Neural progenitor cell (in vitro differentiated cells): ENCODE measurements around the gene TNFRSF14. TPM values are rescaled to one million over a fixed set of nuclear protein-coding genes. Genes with fewer than 3 reads are reported as not detected.

Source experiments
- DNase-seq: peaks from one replicate; pipeline ENCODE4 v3.0.0-alpha.2; 2016; ENCODE audit warnings: low spot score
- H2AFZ ChIP-seq: fragments of 200-600 bp; sonication (generic); replicated peaks from 2 replicates; pipeline ENCODE4 v1.6.1; 2016; ENCODE audit warnings: antibody characterized with exemption
- H3F3A ChIP-seq: fragments of 200-600 bp; sonication (generic); 2 replicates; pipeline ENCODE4 v1.6.1; 2016; ENCODE audit warnings: antibody characterized with exemption, low read depth
- H3K27ac ChIP-seq: fragments of 200-600 bp; sonication (generic); 2 replicates; pipeline ENCODE4 v1.5.1; 2016; ENCODE audit warnings: mild to moderate bottlenecking
- H3K27me3 ChIP-seq: fragments of 200-600 bp; sonication (generic); 2 replicates; pipeline ENCODE4 v1.6.1; 2016; ENCODE audit warnings: mild to moderate bottlenecking, moderate library complexity
- H3K36me3 ChIP-seq: fragments of 200-600 bp; sonication (generic); 2 replicates; pipeline ENCODE4 v1.5.1; 2016
- H3K4me1 ChIP-seq: fragments of 200-600 bp; sonication (generic); 2 replicates; pipeline ENCODE4 v1.6.1; 2016; ENCODE audit warnings: mixed run types
- H3K4me2 ChIP-seq: fragments of 200-600 bp; sonication (generic); 2 replicates; pipeline ENCODE4 v1.6.1; 2016
- H3K4me3 ChIP-seq: fragments of 200-600 bp; sonication (generic); 2 replicates; pipeline ENCODE4 v1.5.1; 2016
- H3K79me2 ChIP-seq: fragments of 200-600 bp; sonication (generic); 2 replicates; pipeline ENCODE4 v1.6.1; 2016; ENCODE audit warnings: low read depth
- H3K9ac ChIP-seq: fragments of 200-600 bp; sonication (generic); 2 replicates; pipeline ENCODE4 v1.6.1; 2016
- H3K9me3 ChIP-seq: fragments of 200-600 bp; sonication (generic); 2 replicates; pipeline ENCODE4 v1.5.1; 2016; ENCODE audit warnings: low read depth
- H4K20me1 ChIP-seq: fragments of 200-600 bp; sonication (generic); 2 replicates; pipeline ENCODE4 v1.6.1; 2016; ENCODE audit warnings: low read depth
- H3K27ac Mint-ChIP-seq: 3 replicates; pipeline ENCODE4 v1.8.0; 2021; ENCODE audit warnings: mixed read lengths
- H3K27me3 Mint-ChIP-seq: 2 replicates; pipeline ENCODE4 v1.8.0; 2022; ENCODE audit warnings: low read depth, mild to moderate bottlenecking, inconsistent platforms, moderate library complexity, mixed read lengths; ENCODE audit not compliant: insufficient read depth
- H3K36me3 Mint-ChIP-seq: 3 replicates; pipeline ENCODE4 v1.8.0; 2021; ENCODE audit warnings: mixed read lengths
- H3K4me1 Mint-ChIP-seq: 3 replicates; pipeline ENCODE4 v1.8.0; 2021; ENCODE audit warnings: mixed read lengths
- H3K4me3 Mint-ChIP-seq: 3 replicates; pipeline ENCODE4 v1.8.0; 2021; ENCODE audit warnings: mild to moderate bottlenecking, moderate library complexity, mixed read lengths
- H3K9me3 Mint-ChIP-seq: 3 replicates; pipeline ENCODE4 v1.8.0; 2020; ENCODE audit warnings: mixed read lengths
- EZH2 ChIP-seq: fragments of 200-600 bp; sonication (generic); IDR thresholded peaks from 2 replicates; pipeline ENCODE4 v1.6.1; 2017; ENCODE audit warnings: antibody characterized with exemption, mild to moderate bottlenecking, moderate library complexity
- EZH2phosphoT487 ChIP-seq: fragments of 200-600 bp; sonication (generic); IDR thresholded peaks from 2 replicates; pipeline ENCODE4 v1.6.1; 2017; ENCODE audit warnings: antibody characterized with exemption
- total RNA-seq: library from RNA; depleted of rRNA; stranded (reverse); fragments of >200 nt; gene quantifications from 2 replicates; pipeline ENCODE4 v1.2.3, GENCODE V29; 2015; ENCODE audit warnings: low replicate concordance
- TF ChIP-seq, protein P1 (sequence below): fragments of 200-600 bp; sonication (generic); IDR thresholded peaks from 2 replicates; pipeline ENCODE4 v1.5.1; 2017; ENCODE audit warnings: antibody characterized with exemption, mild to moderate bottlenecking

TNFRSF14 gene
- total RNA-seq, 1 donor from 2014 or later: not detected

DNA sequence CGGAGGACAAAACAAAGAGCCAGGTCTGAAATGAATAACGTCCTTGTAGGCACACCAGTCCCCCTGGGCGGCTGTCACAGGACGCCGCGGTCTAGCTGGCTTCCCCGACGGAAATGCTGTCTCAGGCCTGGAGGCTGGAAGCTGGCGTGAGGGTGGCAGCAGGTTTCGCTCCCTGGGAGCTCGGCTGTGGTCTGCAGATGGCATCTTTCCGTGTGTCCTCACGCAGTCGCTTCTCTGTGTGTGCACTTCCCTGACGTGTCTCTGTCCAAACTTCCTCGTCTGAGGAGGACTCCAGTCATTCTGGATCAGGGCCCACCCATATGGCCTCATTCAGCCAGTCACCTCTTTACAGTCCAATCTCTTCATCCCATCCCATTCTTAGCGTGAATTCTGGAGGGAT, 14.2 kb downstream of the TNFRSF14 start:
- no peaks in the 10 kb centered on the region for H3K36me3 Mint-ChIP-seq
- Histone ChIP-seq H3K9me3 (no peaks in the 10 kb centered on the region), H4K20me1 (no peaks in the 10 kb centered on the region), H2AFZ (no peak overlapping the region), H3K4me2 (no peak overlapping the region), H3K4me3 (no peak overlapping the region), H3K27me3 (no peaks in the 10 kb centered on the region), H3F3A (no peaks in the 10 kb centered on the region), H3K36me3 (no peaks in the 10 kb centered on the region), H3K27ac (no peak overlapping the region), H3K79me2 (no peaks in the 10 kb centered on the region), H3K4me1 (no peaks in the 10 kb centered on the region), H3K9ac (no peak overlapping the region)
- no peak for DNase-seq
- H3K27me3 Mint-ChIP-seq: peaks cover 6% of the 10 kb centered on the region
- no peaks in the 10 kb centered on the region for H3K4me1 Mint-ChIP-seq
- TF ChIP-seq EZH2 (no peak), EZH2phosphoT487 (no peak)
- TF ChIP-seq, protein P1, sequence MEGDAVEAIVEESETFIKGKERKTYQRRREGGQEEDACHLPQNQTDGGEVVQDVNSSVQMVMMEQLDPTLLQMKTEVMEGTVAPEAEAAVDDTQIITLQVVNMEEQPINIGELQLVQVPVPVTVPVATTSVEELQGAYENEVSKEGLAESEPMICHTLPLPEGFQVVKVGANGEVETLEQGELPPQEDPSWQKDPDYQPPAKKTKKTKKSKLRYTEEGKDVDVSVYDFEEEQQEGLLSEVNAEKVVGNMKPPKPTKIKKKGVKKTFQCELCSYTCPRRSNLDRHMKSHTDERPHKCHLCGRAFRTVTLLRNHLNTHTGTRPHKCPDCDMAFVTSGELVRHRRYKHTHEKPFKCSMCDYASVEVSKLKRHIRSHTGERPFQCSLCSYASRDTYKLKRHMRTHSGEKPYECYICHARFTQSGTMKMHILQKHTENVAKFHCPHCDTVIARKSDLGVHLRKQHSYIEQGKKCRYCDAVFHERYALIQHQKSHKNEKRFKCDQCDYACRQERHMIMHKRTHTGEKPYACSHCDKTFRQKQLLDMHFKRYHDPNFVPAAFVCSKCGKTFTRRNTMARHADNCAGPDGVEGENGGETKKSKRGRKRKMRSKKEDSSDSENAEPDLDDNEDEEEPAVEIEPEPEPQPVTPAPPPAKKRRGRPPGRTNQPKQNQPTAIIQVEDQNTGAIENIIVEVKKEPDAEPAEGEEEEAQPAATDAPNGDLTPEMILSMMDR: no peak
- H3K9me3 Mint-ChIP-seq: peaks cover 14% of the 10 kb centered on the region
- H3K4me3 Mint-ChIP-seq: no peak overlapping the region
- H3K27ac Mint-ChIP-seq: peak overlapping the region; percentile 42

DNA sequence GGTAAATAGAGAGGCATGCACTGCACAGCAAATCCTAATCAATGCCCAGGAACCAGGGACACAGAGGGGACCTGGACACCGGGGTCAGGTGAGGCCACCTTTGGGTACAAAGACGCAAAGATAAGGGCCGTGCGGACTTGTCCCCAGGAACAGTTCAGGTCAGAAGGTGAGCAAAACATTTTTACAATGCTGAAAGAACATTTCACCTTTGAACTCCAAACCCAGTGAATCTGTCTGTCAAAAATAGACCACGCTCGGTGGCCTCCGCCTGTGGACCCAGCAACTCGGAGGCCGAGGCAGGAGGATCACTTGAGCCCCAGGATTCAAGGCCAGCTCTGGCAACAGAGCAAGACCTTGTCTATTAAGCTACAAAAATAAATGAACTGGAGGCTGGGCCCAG, 15.2 kb downstream of the TNFRSF14 start:
- Mint-ChIP-seq H3K36me3 (no peaks in the 10 kb centered on the region), H3K27me3 (peaks cover 6% of the 10 kb centered on the region), H3K9me3 (peaks cover 14% of the 10 kb centered on the region), H3K4me1 (peaks cover 4% of the 10 kb centered on the region), H3K27ac (no peak overlapping the region), H3K4me3 (no peak overlapping the region)
- no peaks in the 10 kb centered on the region for H3K4me1 ChIP-seq
- H2AFZ ChIP-seq: no peak overlapping the region
- H3K9me3 ChIP-seq: no peaks in the 10 kb centered on the region
- H3K79me2 ChIP-seq: no peaks in the 10 kb centered on the region
- no peaks in the 10 kb centered on the region for H3K27me3 ChIP-seq
- H4K20me1 ChIP-seq: no peaks in the 10 kb centered on the region
- no peaks in the 10 kb centered on the region for H3F3A ChIP-seq
- no peaks in the 10 kb centered on the region for H3K36me3 ChIP-seq
- TF ChIP-seq, protein P1: no peak
- TF ChIP-seq EZH2 (no peak), EZH2phosphoT487 (no peak)
- no peak for DNase-seq
- no peak overlapping the region for H3K4me2 ChIP-seq
- H3K27ac ChIP-seq: no peak overlapping the region
- H3K4me3 ChIP-seq: no peak overlapping the region
- no peak overlapping the region for H3K9ac ChIP-seq

DNA sequence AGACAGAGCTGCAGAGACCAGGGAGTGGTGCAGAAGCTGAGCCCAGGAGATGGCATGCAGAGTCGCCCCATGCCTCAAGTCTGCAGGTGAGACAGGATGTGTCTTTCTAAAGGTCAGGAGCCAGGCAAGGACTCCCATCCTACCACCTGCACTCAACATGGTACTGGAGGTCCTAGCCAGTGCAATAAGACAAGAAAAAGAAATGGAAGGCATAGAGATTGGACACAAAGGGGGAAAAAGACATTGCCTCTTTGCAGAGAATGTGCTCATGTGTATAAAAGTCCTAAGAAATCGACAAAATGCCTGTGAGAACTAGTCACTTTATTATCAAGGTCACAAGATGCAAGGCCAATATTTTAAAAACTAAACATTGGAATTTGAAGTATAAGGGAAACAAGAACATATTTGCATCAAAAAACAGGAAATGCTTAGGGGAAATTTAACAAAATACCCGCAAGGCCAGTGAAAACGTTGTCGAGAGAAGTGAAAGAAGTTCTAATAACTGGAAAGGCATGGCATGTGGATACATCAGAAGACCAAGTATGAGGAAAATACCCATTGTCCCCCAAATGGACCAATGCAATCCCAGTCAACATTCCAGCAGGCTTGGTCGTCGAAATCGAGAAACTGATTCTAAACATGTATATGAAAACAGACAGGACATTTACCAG, 17.2 kb downstream of the TNFRSF14 start:
- no peak overlapping the region for H3K27ac Mint-ChIP-seq
- Histone ChIP-seq H3K36me3 (no peaks in the 10 kb centered on the region), H3K4me2 (no peak overlapping the region), H2AFZ (no peak overlapping the region), H3K9me3 (no peaks in the 10 kb centered on the region), H3K27ac (no peak overlapping the region), H3F3A (no peaks in the 10 kb centered on the region), H3K9ac (no peak overlapping the region), H3K4me3 (no peak overlapping the region), H3K4me1 (no peaks in the 10 kb centered on the region), H3K27me3 (no peaks in the 10 kb centered on the region), H3K79me2 (no peaks in the 10 kb centered on the region), H4K20me1 (no peaks in the 10 kb centered on the region)
- peaks cover 14% of the 10 kb centered on the region for H3K9me3 Mint-ChIP-seq
- H3K4me3 Mint-ChIP-seq: no peak overlapping the region
- no peaks in the 10 kb centered on the region for H3K36me3 Mint-ChIP-seq
- TF ChIP-seq EZH2 (no peak), EZH2phosphoT487 (no peak)
- TF ChIP-seq, protein P1: no peak
- H3K27me3 Mint-ChIP-seq: peaks cover 10% of the 10 kb centered on the region
- no peak for DNase-seq
- peaks cover 14% of the 10 kb centered on the region for H3K4me1 Mint-ChIP-seq
